ENCODE results near the gene KRTAP10-1. TPM values are rescaled to one million over a fixed set of nuclear protein-coding genes. Genes with fewer than 3 reads are reported as not detected.

KRTAP10-1 gene, protein sequence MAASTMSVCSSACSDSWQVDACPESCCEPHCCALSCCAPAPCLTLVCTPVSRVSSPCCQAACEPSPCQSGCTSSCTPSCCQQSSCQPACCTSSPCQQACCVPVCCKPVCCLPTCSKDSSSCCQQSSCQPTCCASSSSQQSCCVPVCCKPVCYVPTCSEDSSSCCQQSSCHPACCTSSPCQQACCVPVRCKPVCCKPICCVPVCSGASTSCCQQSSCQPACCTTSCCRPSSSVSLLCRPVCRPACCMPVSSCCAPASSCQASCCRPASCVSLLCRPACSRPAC
- not detected in 2 replicates for total RNA-seq

DNA sequence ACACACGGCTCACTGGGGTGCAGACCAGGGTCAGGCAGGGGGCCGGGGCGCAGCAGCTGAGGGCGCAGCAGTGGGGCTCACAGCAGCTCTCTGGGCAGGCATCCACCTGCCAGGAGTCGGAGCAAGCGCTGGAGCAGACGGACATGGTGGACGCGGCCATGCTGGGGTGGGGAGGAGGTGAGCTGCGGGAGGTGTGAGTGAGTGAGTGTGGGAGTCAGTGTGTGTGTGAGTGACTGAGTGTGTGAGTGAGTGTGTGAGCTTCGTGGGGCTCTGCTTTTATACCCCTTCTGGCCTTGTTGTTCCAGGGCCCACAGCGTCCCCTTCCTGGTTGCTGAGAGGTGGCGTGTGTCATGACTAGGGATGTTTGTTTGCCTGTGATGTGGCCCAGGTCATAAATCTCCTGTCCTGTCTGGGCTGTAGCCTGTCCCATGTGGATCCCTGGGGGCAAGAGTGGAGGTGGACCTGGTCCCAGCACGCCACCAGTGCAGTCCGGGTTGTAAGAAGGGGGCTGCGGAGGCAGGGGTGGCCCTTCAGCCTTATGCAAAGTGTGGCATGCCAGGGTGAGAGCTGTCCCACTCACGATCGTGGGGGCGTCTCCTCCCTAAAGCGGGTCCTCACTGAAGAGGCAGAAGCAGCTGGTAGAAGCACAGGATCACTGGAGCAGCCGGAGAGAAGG is at the start of gene KRTAP10-1:
TSS of gene KRTAP10-1 (minus strand) at position 205 of the 676 bp plus-strand sequence. CDS start at position 160, 45 bp downstream.

DNA sequence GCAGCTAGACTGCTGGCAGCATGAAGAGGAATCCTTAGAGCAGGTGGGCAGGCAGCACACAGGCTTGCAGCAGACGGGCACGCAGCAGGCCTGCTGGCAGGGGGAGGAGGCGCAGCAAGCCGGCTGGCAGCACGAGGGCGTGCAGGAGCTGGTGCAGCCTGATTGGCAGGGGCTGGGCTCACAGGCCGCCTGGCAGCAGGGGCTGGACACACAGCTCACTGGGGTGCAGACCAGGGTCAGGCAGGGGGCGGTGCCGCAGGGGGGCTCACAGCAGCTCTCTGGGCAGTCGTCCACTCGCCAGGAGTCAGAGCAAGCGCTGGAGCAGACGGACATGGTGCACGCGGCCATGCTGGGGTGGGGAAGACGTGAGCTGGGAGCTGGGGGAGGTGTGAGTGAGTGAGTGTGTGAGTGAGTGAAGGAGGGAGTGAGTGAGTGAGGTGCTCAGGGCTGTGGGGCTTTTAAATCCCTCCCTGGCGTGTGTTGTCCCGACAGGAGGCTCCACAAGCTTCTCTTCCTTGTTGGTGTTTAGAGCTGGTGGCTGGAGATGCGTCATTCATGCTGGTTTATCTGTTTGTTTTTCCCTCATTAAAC is 40.3 kb upstream of the KRTAP10-1 start, which contains the start of gene KRTAP10-5:
TSS of gene KRTAP10-5 (minus strand) at position 374 of the 591 bp plus-strand sequence. CDS start at position 348, 26 bp downstream.

DNA sequence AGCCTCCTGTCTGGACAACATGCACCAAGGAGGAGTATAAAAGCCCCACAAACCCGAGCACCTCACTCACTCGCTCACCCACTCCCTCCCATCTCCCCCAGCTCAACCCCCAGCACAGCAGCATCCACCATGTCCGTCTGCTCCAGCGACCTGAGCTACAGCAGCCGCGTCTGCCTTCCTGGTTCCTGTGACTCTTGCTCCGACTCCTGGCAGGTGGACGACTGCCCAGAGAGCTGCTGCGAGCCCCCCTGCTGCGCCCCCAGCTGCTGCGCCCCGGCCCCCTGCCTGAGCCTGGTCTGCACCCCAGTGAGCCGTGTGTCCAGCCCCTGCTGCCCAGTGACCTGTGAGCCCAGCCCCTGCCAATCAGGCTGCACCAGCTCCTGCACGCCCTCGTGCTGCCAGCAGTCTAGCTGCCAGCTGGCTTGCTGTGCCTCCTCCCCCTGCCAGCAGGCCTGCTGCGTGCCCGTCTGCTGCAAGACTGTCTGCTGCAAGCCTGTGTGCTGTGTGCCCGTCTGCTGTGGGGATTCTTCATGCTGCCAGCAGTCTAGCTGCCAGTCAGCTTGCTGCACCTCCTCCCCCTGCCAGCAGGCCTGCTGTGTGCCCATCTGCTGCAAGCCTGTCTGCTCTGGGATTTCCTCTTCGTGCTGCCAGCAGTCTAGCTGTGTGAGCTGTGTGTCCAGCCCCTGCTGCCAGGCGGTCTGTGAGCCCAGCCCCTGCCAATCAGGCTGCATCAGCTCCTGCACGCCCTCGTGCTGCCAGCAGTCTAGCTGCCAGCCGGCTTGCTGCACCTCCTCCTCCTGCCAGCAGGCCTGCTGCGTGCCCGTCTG is 33.8 kb upstream of the KRTAP10-1 start, which contains the start of gene KRTAP10-4:
TSS of gene KRTAP10-4 (plus strand) at position 100 of the 827 bp plus-strand sequence. CDS start at position 130, 30 bp downstream.

DNA sequence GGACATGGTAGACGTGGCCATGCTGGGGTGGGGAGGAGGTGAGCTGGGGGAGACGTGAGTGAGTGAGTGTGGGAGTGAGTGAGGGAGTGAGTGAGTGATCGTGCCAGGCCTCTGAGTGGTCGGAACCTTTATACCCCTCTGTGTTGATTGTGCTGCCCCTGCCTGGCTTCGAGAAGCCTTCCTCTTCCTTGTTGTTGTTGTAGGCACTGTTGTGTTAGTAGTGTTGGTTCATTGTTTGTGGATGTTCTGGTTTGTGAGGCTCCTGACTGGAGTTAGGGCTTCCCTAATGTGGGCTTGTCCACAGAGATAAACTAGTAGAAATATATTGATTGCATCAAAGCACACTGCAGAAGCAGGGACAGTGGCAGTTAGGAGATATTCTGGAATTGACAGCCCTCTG is 18.7 kb upstream of the KRTAP10-1 start, which contains the start of gene KRTAP10-3:
TSS of gene KRTAP10-3 (minus strand) at position 101 of the 400 bp plus-strand sequence. CDS start at position 21, 80 bp downstream.

DNA sequence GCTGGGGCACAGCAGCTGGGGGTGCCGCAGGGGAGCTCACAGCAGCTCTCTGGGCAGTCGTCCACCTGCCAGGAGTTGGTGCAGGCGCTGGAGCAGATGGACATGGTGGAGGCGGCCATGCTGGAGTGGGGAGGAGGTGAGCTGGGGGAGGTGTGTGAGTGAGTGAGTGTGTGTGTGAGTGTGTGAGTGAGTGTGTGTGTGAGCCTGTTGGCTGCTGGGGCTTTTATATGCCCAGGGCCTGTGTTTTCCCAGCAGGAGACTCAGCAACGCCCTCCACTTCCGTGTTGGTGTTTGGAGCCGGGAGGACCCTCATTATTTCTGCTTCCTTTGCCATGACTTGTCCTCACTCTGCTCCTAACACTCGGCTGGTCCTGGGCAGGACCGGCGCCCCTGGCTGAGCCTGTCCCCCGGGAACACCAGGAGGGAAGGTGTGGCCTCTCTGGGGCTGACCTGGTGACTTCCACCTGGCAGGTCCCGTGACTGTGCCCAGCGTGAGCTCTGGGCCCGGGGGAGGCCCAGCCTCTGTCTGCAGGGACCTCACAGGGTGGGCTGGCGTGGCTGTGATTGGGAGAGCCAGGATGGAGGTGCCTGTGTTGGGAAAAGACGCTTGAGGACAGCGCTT is 11.5 kb upstream of the KRTAP10-1 start, which contains the start of gene KRTAP10-2:
TSS of gene KRTAP10-2 (minus strand) at position 166 of the 622 bp plus-strand sequence. CDS start at position 119, 47 bp downstream.

Other genes with a start within 250 kb of the KRTAP10-1 start
- gene PFKL, start 240.1 kb downstream of the KRTAP10-1 start, total RNA-seq, result 141 and 151 TPM in 2 replicates
- 20.1 and 23.9 TPM in 2 replicates for gene CFAP410, start 200.8 kb downstream of the KRTAP10-1 start, total RNA-seq
- gene TRPM2, start 186.6 kb downstream of the KRTAP10-1 start, total RNA-seq, result under 0.01 TPM in 1 of 2 replicates, not detected in the other
- 1.3 and 1.5 TPM in 2 replicates for gene LRRC3, start 84.7 kb downstream of the KRTAP10-1 start, total RNA-seq
- gene KRTAP10-2, start 11.3 kb upstream of the KRTAP10-1 start, total RNA-seq, result not detected in 2 replicates
- gene KRTAP10-3, start 18.6 kb upstream of the KRTAP10-1 start, total RNA-seq, result not detected in 2 replicates
- not detected in 2 replicates for gene KRTAP10-4, start 33.5 kb upstream of the KRTAP10-1 start, total RNA-seq
- gene KRTAP10-5, start 40.4 kb upstream of the KRTAP10-1 start, total RNA-seq, result not detected in 2 replicates
- gene KRTAP10-6, start 52.3 kb upstream of the KRTAP10-1 start, total RNA-seq, result not detected in 2 replicates
- not detected in 2 replicates for gene KRTAP10-7, start 60.4 kb upstream of the KRTAP10-1 start, total RNA-seq
- not detected in 2 replicates for gene KRTAP10-8, start 71.9 kb upstream of the KRTAP10-1 start, total RNA-seq
- gene KRTAP10-9, start 86.9 kb upstream of the KRTAP10-1 start, total RNA-seq, result not detected in 2 replicates
- not detected in 2 replicates for gene KRTAP10-10, start 97.2 kb upstream of the KRTAP10-1 start, total RNA-seq
- gene KRTAP10-11, start 106.2 kb upstream of the KRTAP10-1 start, total RNA-seq, result not detected in 2 replicates
- not detected in 2 replicates for gene KRTAP12-4, start 114.5 kb upstream of the KRTAP10-1 start, total RNA-seq
- not detected in 2 replicates for gene KRTAP12-3, start 117.7 kb upstream of the KRTAP10-1 start, total RNA-seq
- gene KRTAP12-2, start 126.7 kb upstream of the KRTAP10-1 start, total RNA-seq, result not detected in 2 replicates
- gene KRTAP12-1, start 142.0 kb upstream of the KRTAP10-1 start, total RNA-seq, result not detected in 2 replicates
- gene KRTAP10-12, start 157.0 kb upstream of the KRTAP10-1 start, total RNA-seq, result not detected in 2 replicates
- gene TSPEAR, start 171.4 kb upstream of the KRTAP10-1 start, total RNA-seq, result not detected in 2 replicates

Data from hair follicle dermal papilla cell (primary cell).